HCT116 (cell line): Measurements from ENCODE around the gene SETDB1. TPM values are rescaled to one million over a fixed set of nuclear protein-coding genes. Genes with fewer than 3 reads are reported as not detected.

Source experiments
- ATAC-seq: fragments of 200-7000 bp; cut with Tn5 transposase; 2 replicates; pipeline ENCODE4 v1.9.1; 2020; ENCODE audit warnings: mild to moderate bottlenecking, moderate library complexity
- BruUV-seq: library from RNA; stranded (reverse); fragments of 400-500 nt; replicated peaks from 2 replicates; lab custom pipeline; 2021; lab: Mats Ljungman, UMichigan
- CTCF ChIA-PET: fragments of 300-600 bp; sonication (Branson Sonifier 250); formaldehyde crosslinking; loops from one replicate; lab custom pipeline; 2021; ENCODE audit warnings: antibody characterized with exemption; lab: Charles Lee
- POLR2A ChIA-PET: fragments of 300-600, 350-600 bp; sonication (Branson Sonifier 250); formaldehyde crosslinking; loops from one replicate; lab custom pipeline; 2021; ENCODE audit warnings: antibody characterized with exemption; lab: Charles Lee
- RAD21 ChIA-PET, 2 experiments: fragments of 300-600 bp; sonication (Branson Sonifier 250); formaldehyde crosslinking; loops; one replicate each; lab custom pipeline; 2023; ENCODE audit warnings: low total read pairs in 2 of 2; ENCODE audit not compliant: uncharacterized antibody in 2 of 2, unreplicated experiment in 2 of 2, low non-redundant PET in 1 of 2; lab: Charles Lee
- DNase-seq: peaks from one replicate; pipeline ENCODE4 v3.0.0-alpha.2; 2010; ENCODE audit warnings: low read depth, low spot score
- H2AFZ ChIP-seq: fragments of 200-600 bp; shearing (Covaris generic), sonication (generic); 2 replicates; pipeline ENCODE4 v1.6.1; 2017; ENCODE audit warnings: low read depth, mixed run types, mixed read lengths, antibody characterized with exemption, low read length; ENCODE audit not compliant: poor library complexity, severe bottlenecking
- H3K27ac ChIP-seq: 2 replicates; pipeline ENCODE4 v1.5.1; 2012; ENCODE audit warnings: low read depth, low read length
- H3K27me3 ChIP-seq: fragments of 200-600 bp; sonication (generic); 2 replicates; pipeline ENCODE4 v1.6.1; 2016; ENCODE audit warnings: mixed run types, low read length, mixed read lengths; ENCODE audit not compliant: insufficient read depth
- H3K36me3 ChIP-seq, 2 experiments: fragments of 200-500 bp in 1 of 2; fragments of 200-600 bp in 1 of 2; sonication (Bioruptor generic) in 1 of 2; sonication (generic) in 1 of 2; 2 replicates each; pipeline versions ENCODE4 v1.5.1 to v1.6.1; 2014 to 2016; ENCODE audit warnings: low read length in 2 of 2, inconsistent platforms in 1 of 2, mixed read lengths in 1 of 2, mixed run types in 1 of 2; ENCODE audit not compliant: insufficient read depth in 2 of 2, control insufficient read depth in 1 of 2
- H3K4me1 ChIP-seq, 2 experiments: fragments of 200-600 bp in 1 of 2; sonication (generic) in 1 of 2; 2 replicates each; pipeline versions ENCODE4 v1.5.1 to v1.6.1; 2012 to 2017; ENCODE audit warnings: low read length in 2 of 2, inconsistent platforms in 1 of 2, mild to moderate bottlenecking in 1 of 2, mixed read lengths in 1 of 2, mixed run types in 1 of 2, moderate library complexity in 1 of 2; ENCODE audit not compliant: insufficient read depth in 2 of 2, control insufficient read depth in 1 of 2
- H3K4me2 ChIP-seq: fragments of 200-600 bp; sonication (generic); 2 replicates; pipeline ENCODE4 v1.6.1; 2017; ENCODE audit warnings: mixed run types, low read length, mixed read lengths
- H3K4me3 ChIP-seq, 2 experiments: fragments of 200-600 bp in 1 of 2; sonication (generic) in 1 of 2; replicated peaks in 1 of 2; 2 replicates each; pipeline ENCODE4 v1.5.1; 2011 to 2016; ENCODE audit warnings: low read length in 2 of 2, control low read depth in 1 of 2, low read depth in 1 of 2, mild to moderate bottlenecking in 1 of 2, mixed read lengths in 1 of 2, mixed run types in 1 of 2
- H3K79me2 ChIP-seq: fragments of 200-600 bp; sonication (generic); 2 replicates; pipeline ENCODE4 v1.6.1; 2017; ENCODE audit warnings: mild to moderate bottlenecking, mixed run types, low read length, moderate library complexity, mixed read lengths; ENCODE audit not compliant: insufficient read depth
- H3K9ac ChIP-seq: fragments of 200-600 bp; sonication (generic); 2 replicates; pipeline ENCODE4 v1.6.1; 2016; ENCODE audit warnings: low read length, mixed read lengths
- H3K9me2 ChIP-seq: fragments of 200-600 bp; sonication (generic), shearing (Covaris generic); 2 replicates; pipeline ENCODE4 v1.6.1; 2017; ENCODE audit warnings: mixed run types, mild to moderate bottlenecking, moderate library complexity; ENCODE audit not compliant: insufficient read depth
- H3K9me3 ChIP-seq, 2 experiments: fragments of 200-500 bp in 1 of 2; fragments of 200-600 bp in 1 of 2; sonication (Bioruptor generic) in 1 of 2; sonication (generic) in 1 of 2; 2 replicates each; pipeline ENCODE4 v1.6.1; 2014 to 2017; ENCODE audit warnings: low read length in 2 of 2, mixed read lengths in 2 of 2, inconsistent platforms in 1 of 2, low read depth in 1 of 2, mild to moderate bottlenecking in 1 of 2, mixed run types in 1 of 2, moderate library complexity in 1 of 2; ENCODE audit not compliant: control insufficient read depth in 1 of 2, insufficient read depth in 1 of 2
- H4K20me1 ChIP-seq: fragments of 200-600 bp; sonication (generic), shearing (Covaris generic); 2 replicates; pipeline ENCODE4 v1.6.1; 2017; ENCODE audit warnings: mixed run types, mild to moderate bottlenecking, moderate library complexity; ENCODE audit not compliant: insufficient read depth
- CBX3 ChIP-seq: IDR thresholded peaks from 2 replicates; pipeline ENCODE4 v1.6.1; 2012; ENCODE audit warnings: low read depth
- CEBPB ChIP-seq: IDR thresholded peaks from 2 replicates; pipeline ENCODE4 v1.6.1; 2012; ENCODE audit warnings: low read depth
- CTCF ChIP-seq, 3 experiments: fragments of 200-600 bp in 1 of 3; sonication (generic) in 1 of 3; IDR thresholded peaks in 2 of 3; conservative IDR thresholded peaks in 1 of 3; 2 replicates each; pipeline ENCODE4 v1.5.1; 2012 to 2017; ENCODE audit warnings: low read depth in 2 of 3, low read length in 2 of 3, antibody characterized with exemption in 1 of 3, borderline replicate concordance in 1 of 3, control low read depth in 1 of 3, mild to moderate bottlenecking in 1 of 3, mixed read lengths in 1 of 3, mixed run types in 1 of 3, moderate library complexity in 1 of 3; ENCODE audit not compliant: insufficient read depth in 1 of 3
- EGR1 ChIP-seq: IDR thresholded peaks from 2 replicates; pipeline ENCODE4 v1.6.1; 2012; ENCODE audit warnings: low read depth
- ELF1 ChIP-seq: IDR thresholded peaks from 2 replicates; pipeline ENCODE4 v1.6.1; 2012; ENCODE audit warnings: low read depth, borderline replicate concordance
- EZH2 ChIP-seq: fragments of 200-600 bp; sonication (generic); IDR thresholded peaks from 2 replicates; pipeline ENCODE4 v1.6.1; 2017; ENCODE audit warnings: antibody characterized with exemption, mixed run types
- MAX ChIP-seq: IDR thresholded peaks from 2 replicates; pipeline ENCODE4 v1.6.1; 2012
- POLR2AphosphoS5 ChIP-seq: IDR thresholded peaks from 2 replicates; pipeline ENCODE4 v1.6.1; 2011; ENCODE audit warnings: mild to moderate bottlenecking, low read depth, low read length, moderate library complexity
- SP1 ChIP-seq: IDR thresholded peaks from 2 replicates; pipeline ENCODE4 v1.6.1; 2012; ENCODE audit warnings: low read depth
- TCF7L2 ChIP-seq: IDR thresholded peaks from 2 replicates; pipeline ENCODE4 v1.7.0; 2011; ENCODE audit warnings: borderline replicate concordance, inconsistent platforms; ENCODE audit not compliant: insufficient read depth, insufficient read length; ENCODE audit errors: extremely low read depth
- YY1 ChIP-seq: IDR thresholded peaks from 2 replicates; pipeline ENCODE4 v1.6.1; 2011; ENCODE audit warnings: low read length, low read depth, moderate library complexity, mild to moderate bottlenecking; ENCODE audit not compliant: insufficient replicate concordance; ENCODE audit errors: extremely low read depth
- intact Hi-C: fragments of 100-400 bp; cut with micrococcal nuclease; formaldehyde crosslinking; loops from 2 replicates; pipeline ENCODE4 v1.10.0; 2022
- total RNA-seq: library from RNA; stranded (reverse); gene quantifications from one replicate; pipeline ENCODE4 v1.2.1, GENCODE V29; 2021; ENCODE audit not compliant: unreplicated experiment

The SETDB1 gene
- total RNA-seq, 1 experiment from 2014 or later = 54.3 TPM

- no peak overlapping the region for H3K27ac ChIP-seq
- H3K4me3 ChIP-seq = no peak overlapping the region
- no TSS peak for BruUV-seq
- no peaks in the 10 kb centered on the region for H3K9me2 ChIP-seq
- H3K79me2 ChIP-seq = peaks cover 12% of the 10 kb centered on the region; the same call in 1 of the 2 replicates
- no peak overlapping the region for H3K4me2 ChIP-seq
- H3K27me3 ChIP-seq = no peaks in the 10 kb centered on the region
- ChIA-PET RAD21 (no interaction called here), POLR2A (no interaction called here), CTCF (no interaction called here)
- peaks cover 44 to 83% of the 10 kb centered on the region in 2 experiments for H3K36me3 ChIP-seq
- ATAC-seq = no peak
- no peaks in the 10 kb centered on the region for H3K9me3 ChIP-seq
- TF ChIP-seq CTCF (IDR thresholded peaks at IDR 0.05 in 2 of 3, conservative IDR thresholded peaks at IDR 0.05 in 1 of 3; ENCODE audit: borderline replicate concordance in 1 of 3, insufficient read depth in 1 of 3, low read depth in 2 of 3, low read length in 2 of 3) (no peak), EGR1 (no peak), MAX (no peak), CBX3 (no peak), TCF7L2 (no peak), EZH2 (no peak)
- intact Hi-C loops = no loop called here
- no peaks in the 10 kb centered on the region for H4K20me1 ChIP-seq
- H2AFZ ChIP-seq = no peak overlapping the region
- DNase-seq = no peak
- no peak overlapping the region for H3K9ac ChIP-seq
- no peaks in the 10 kb centered on the region for H3K4me1 ChIP-seq
These were observed 38.0 kb downstream of the SETDB1 start for GRCh38 chr1:150964164-150964489.

GRCh38 chr1:150965605-150966004 lies 39.4 kb downstream of the SETDB1 start:
- H3K9me3 ChIP-seq = no peaks in the 10 kb centered on the region
- no TSS peak for BruUV-seq
- ATAC-seq = no peak
- H3K4me2 ChIP-seq = no peak overlapping the region
- peaks cover 27% of the 10 kb centered on the region for H3K79me2 ChIP-seq
- DNase-seq = no peak
- intact Hi-C loops = no loop called here
- TF ChIP-seq TCF7L2 (no peak), SP1 (no peak), POLR2AphosphoS5 (peak; percentile 40; the same call in 1 of the 2 replicates), CEBPB (no peak), ELF1 (no peak), YY1 (no peak)
- TF ChIP-seq, all 23 proteins: peak for 1
- CTCF ChIA-PET = no interaction called here
- H4K20me1 ChIP-seq = no peaks in the 10 kb centered on the region
- H3K36me3 ChIP-seq = peaks cover 37 to 75% of the 10 kb centered on the region in 2 experiments
- POLR2A ChIA-PET = interaction anchor here (1.2 kb wide), 1 partner anchor 11 kb away, joined by 5 read pairs; no protein-coding TSS in a partner anchor
- no peak overlapping the region for H3K27ac ChIP-seq
- H2AFZ ChIP-seq = no peak overlapping the region
- H3K9ac ChIP-seq = no peak overlapping the region
- no peaks in the 10 kb centered on the region for H3K9me2 ChIP-seq
- RAD21 ChIA-PET = no interaction called here
- H3K4me3 ChIP-seq = no peak overlapping the region
- no peaks in the 10 kb centered on the region for H3K4me1 ChIP-seq
- H3K27me3 ChIP-seq = no peaks in the 10 kb centered on the region
